ENCODE results near the gene SGTA. TPM values are rescaled to one million over a fixed set of nuclear protein-coding genes. Genes with fewer than 3 reads are reported as not detected.

SGTA gene
- total and polyA plus RNA-seq, 2 experiments from 2014 or later = 71.6 to 102 TPM

DNA sequence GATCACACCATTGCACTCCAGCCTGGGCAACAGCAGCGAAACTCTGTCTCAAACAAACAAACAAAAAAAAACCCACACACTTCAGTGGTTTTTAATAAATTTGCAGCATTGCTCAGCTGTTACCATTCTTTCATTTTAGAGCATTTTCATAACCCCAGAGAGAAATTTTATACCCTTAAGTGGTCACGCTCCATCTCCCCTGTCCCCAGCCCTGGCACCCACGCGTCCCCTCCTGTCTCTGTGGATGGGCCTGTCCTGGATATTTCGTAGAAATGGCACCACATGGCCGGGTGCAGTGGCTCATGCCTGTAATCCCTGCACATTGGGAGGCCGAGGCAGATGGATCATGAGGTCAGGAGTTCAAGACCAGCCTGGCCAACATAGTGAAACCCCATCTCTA is 10.1 kb upstream of the SGTA start:
- H3K36me3 Mint-ChIP-seq (ENCODE audit: low read depth) = peaks cover 69% of the 10 kb centered on the region
- TF ChIP-seq EZH2 (IDR thresholded peaks at IDR 0.05; ENCODE audit: low read depth, unreplicated experiment) (no peak), STAT1 (IDR thresholded peaks at IDR 0.05; ENCODE audit: unreplicated experiment) (no peak), JUNB (IDR thresholded peaks at IDR 0.05; ENCODE audit: unreplicated experiment) (no peak), ZNF331 (CRISPR knock-in tag; IDR thresholded peaks at IDR 0.05; ENCODE audit: low read depth) (no peak), CREB1 (CRISPR knock-in tag; IDR thresholded peaks at IDR 0.05; ENCODE audit: low read depth) (no peak), EZH2phosphoT487 (IDR thresholded peaks at IDR 0.05; ENCODE audit: unreplicated experiment) (no peak), NANOG (IDR thresholded peaks at IDR 0.05; ENCODE audit: borderline replicate concordance) (no peak), POLR2AphosphoS5 (IDR thresholded peaks at IDR 0.05; ENCODE audit: low read depth) (no peak), ZNF114 (CRISPR knock-in tag; IDR thresholded peaks at IDR 0.05) (no peak)
- TF ChIP-seq, protein P1, sequence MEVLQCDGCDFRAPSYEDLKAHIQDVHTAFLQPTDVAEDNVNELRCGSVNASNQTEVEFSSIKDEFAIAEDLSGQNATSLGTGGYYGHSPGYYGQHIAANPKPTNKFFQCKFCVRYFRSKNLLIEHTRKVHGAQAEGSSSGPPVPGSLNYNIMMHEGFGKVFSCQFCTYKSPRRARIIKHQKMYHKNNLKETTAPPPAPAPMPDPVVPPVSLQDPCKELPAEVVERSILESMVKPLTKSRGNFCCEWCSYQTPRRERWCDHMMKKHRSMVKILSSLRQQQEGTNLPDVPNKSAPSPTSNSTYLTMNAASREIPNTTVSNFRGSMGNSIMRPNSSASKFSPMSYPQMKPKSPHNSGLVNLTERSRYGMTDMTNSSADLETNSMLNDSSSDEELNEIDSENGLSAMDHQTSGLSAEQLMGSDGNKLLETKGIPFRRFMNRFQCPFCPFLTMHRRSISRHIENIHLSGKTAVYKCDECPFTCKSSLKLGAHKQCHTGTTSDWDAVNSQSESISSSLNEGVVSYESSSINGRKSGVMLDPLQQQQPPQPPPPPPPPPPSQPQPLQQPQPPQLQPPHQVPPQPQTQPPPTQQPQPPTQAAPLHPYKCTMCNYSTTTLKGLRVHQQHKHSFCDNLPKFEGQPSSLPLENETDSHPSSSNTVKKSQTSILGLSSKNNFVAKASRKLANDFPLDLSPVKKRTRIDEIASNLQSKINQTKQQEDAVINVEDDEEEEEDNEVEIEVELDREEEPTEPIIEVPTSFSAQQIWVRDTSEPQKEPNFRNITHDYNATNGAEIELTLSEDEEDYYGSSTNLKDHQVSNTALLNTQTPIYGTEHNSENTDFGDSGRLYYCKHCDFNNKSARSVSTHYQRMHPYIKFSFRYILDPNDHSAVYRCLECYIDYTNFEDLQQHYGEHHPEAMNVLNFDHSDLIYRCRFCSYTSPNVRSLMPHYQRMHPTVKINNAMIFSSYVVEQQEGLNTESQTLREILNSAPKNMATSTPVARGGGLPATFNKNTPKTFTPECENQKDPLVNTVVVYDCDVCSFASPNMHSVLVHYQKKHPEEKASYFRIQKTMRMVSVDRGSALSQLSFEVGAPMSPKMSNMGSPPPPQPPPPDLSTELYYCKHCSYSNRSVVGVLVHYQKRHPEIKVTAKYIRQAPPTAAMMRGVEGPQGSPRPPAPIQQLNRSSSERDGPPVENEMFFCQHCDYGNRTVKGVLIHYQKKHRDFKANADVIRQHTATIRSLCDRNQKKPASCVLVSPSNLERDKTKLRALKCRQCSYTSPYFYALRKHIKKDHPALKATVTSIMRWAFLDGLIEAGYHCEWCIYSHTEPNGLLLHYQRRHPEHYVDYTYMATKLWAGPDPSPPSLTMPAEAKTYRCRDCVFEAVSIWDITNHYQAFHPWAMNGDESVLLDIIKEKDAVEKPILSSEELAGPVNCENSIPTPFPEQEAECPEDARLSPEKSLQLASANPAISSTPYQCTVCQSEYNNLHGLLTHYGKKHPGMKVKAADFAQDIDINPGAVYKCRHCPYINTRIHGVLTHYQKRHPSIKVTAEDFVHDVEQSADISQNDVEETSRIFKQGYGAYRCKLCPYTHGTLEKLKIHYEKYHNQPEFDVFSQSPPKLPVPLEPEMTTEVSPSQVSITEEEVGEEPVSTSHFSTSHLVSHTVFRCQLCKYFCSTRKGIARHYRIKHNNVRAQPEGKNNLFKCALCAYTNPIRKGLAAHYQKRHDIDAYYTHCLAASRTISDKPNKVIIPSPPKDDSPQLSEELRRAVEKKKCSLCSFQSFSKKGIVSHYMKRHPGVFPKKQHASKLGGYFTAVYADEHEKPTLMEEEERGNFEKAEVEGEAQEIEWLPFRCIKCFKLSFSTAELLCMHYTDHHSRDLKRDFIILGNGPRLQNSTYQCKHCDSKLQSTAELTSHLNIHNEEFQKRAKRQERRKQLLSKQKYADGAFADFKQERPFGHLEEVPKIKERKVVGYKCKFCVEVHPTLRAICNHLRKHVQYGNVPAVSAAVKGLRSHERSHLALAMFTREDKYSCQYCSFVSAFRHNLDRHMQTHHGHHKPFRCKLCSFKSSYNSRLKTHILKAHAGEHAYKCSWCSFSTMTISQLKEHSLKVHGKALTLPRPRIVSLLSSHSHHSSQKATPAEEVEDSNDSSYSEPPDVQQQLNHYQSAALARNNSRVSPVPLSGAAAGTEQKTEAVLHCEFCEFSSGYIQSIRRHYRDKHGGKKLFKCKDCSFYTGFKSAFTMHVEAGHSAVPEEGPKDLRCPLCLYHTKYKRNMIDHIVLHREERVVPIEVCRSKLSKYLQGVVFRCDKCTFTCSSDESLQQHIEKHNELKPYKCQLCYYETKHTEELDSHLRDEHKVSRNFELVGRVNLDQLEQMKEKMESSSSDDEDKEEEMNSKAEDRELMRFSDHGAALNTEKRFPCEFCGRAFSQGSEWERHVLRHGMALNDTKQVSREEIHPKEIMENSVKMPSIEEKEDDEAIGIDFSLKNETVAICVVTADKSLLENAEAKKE (CRISPR knock-in tag; IDR thresholded peaks at IDR 0.05) = no peak
- TF ChIP-seq, protein P2, sequence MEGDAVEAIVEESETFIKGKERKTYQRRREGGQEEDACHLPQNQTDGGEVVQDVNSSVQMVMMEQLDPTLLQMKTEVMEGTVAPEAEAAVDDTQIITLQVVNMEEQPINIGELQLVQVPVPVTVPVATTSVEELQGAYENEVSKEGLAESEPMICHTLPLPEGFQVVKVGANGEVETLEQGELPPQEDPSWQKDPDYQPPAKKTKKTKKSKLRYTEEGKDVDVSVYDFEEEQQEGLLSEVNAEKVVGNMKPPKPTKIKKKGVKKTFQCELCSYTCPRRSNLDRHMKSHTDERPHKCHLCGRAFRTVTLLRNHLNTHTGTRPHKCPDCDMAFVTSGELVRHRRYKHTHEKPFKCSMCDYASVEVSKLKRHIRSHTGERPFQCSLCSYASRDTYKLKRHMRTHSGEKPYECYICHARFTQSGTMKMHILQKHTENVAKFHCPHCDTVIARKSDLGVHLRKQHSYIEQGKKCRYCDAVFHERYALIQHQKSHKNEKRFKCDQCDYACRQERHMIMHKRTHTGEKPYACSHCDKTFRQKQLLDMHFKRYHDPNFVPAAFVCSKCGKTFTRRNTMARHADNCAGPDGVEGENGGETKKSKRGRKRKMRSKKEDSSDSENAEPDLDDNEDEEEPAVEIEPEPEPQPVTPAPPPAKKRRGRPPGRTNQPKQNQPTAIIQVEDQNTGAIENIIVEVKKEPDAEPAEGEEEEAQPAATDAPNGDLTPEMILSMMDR (conservative IDR thresholded peaks at IDR 0.05; ENCODE audit: low read depth in 2 of 2) = no peak
- TF ChIP-seq, protein P3, sequence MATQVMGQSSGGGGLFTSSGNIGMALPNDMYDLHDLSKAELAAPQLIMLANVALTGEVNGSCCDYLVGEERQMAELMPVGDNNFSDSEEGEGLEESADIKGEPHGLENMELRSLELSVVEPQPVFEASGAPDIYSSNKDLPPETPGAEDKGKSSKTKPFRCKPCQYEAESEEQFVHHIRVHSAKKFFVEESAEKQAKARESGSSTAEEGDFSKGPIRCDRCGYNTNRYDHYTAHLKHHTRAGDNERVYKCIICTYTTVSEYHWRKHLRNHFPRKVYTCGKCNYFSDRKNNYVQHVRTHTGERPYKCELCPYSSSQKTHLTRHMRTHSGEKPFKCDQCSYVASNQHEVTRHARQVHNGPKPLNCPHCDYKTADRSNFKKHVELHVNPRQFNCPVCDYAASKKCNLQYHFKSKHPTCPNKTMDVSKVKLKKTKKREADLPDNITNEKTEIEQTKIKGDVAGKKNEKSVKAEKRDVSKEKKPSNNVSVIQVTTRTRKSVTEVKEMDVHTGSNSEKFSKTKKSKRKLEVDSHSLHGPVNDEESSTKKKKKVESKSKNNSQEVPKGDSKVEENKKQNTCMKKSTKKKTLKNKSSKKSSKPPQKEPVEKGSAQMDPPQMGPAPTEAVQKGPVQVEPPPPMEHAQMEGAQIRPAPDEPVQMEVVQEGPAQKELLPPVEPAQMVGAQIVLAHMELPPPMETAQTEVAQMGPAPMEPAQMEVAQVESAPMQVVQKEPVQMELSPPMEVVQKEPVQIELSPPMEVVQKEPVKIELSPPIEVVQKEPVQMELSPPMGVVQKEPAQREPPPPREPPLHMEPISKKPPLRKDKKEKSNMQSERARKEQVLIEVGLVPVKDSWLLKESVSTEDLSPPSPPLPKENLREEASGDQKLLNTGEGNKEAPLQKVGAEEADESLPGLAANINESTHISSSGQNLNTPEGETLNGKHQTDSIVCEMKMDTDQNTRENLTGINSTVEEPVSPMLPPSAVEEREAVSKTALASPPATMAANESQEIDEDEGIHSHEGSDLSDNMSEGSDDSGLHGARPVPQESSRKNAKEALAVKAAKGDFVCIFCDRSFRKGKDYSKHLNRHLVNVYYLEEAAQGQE (IDR thresholded peaks at IDR 0.05; ENCODE audit: unreplicated experiment) = no peak
- TF ChIP-seq, protein P4, sequence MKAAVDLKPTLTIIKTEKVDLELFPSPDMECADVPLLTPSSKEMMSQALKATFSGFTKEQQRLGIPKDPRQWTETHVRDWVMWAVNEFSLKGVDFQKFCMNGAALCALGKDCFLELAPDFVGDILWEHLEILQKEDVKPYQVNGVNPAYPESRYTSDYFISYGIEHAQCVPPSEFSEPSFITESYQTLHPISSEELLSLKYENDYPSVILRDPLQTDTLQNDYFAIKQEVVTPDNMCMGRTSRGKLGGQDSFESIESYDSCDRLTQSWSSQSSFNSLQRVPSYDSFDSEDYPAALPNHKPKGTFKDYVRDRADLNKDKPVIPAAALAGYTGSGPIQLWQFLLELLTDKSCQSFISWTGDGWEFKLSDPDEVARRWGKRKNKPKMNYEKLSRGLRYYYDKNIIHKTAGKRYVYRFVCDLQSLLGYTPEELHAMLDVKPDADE (IDR thresholded peaks at IDR 0.05) = no peak

More for the DNA sequence above, 10.1 kb upstream of the SGTA start:
- ATAC-seq (no peak), DNase-seq (ENCODE audit: low spot score) (no peak)
- H3K79me2 ChIP-seq (replicated peaks; ENCODE audit: insufficient read depth) = peaks cover 29% of the 10 kb centered on the region
- H3K27me3 ChIP-seq (ENCODE audit: insufficient read depth) = no peaks in the 10 kb centered on the region
- H3F3A ChIP-seq (replicated peaks; ENCODE audit: low read depth) = no peaks in the 10 kb centered on the region
- H3K27me3 Mint-ChIP-seq (ENCODE audit: insufficient read depth, low read depth, poor library complexity) = peaks cover 16% of the 10 kb centered on the region
- no peaks in the 10 kb centered on the region for H3K9me2 ChIP-seq (ENCODE audit: insufficient read depth)
- no peak overlapping the region for H3K27ac Mint-ChIP-seq
- H3K4me2 ChIP-seq = no peak overlapping the region
- H3K9me3 Mint-ChIP-seq = no peaks in the 10 kb centered on the region
- no peak overlapping the region for H3K27ac ChIP-seq (ENCODE audit: low read depth)
- H3K4me3 ChIP-seq = no peak overlapping the region
- no peaks in the 10 kb centered on the region for H3K4me1 ChIP-seq (ENCODE audit: insufficient read depth)
- peaks cover 6% of the 10 kb centered on the region; the same call in 1 of the 3 replicates for H3K4me1 Mint-ChIP-seq
- H2AFZ ChIP-seq = no peak overlapping the region
- H3K36me3 ChIP-seq (ENCODE audit: insufficient read depth) = peaks cover 11% of the 10 kb centered on the region
- no peak overlapping the region for H3K4me3 Mint-ChIP-seq
- peaks cover 16% of the 10 kb centered on the region; the same call in 1 of the 2 replicates for H4K20me1 ChIP-seq (replicated peaks; ENCODE audit: insufficient read depth)
